GM21423 (cell line): Measurements from ENCODE around the gene PLEKHA4.
"Not testable (repeated sequence)": the region's sequence is repeated elsewhere in the genome, so short reads cannot be mapped to it uniquely, and the experiment has no call there.

Experiments
- ATAC-seq: cut with Tn5 transposase; IDR thresholded peaks from one replicate; pipeline ENCODE4 v1.9.1; 2021; ENCODE audit warnings: mild to moderate bottlenecking, moderate library complexity; ENCODE audit not compliant: unreplicated experiment

The PLEKHA4 gene

GRCh38 chr19:48868114-48868886, at the start of gene PLEKHA4:
PLEKHA4 (minus strand) TSS chr19:48868617; CDS start chr19:48867620, 997 bp downstream.
- no peak for ATAC-seq

GRCh38 chr19:48918071-48918470, 49.7 kb upstream of the PLEKHA4 start:
- ATAC-seq = no peak

- ATAC-seq = no peak
Measured at GRCh38 chr19:48915757-48916156, 47.3 kb upstream of the PLEKHA4 start.

- no peak for ATAC-seq
Measured at GRCh38 chr19:48914181-48914580, 45.8 kb upstream of the PLEKHA4 start.

GRCh38 chr19:48913114-48913889, 44.9 kb upstream of the PLEKHA4 start:
- ATAC-seq = no peak

GRCh38 chr19:48910803-48911202, 42.4 kb upstream of the PLEKHA4 start:
- no peak for ATAC-seq

- not testable (repeated sequence) for ATAC-seq
Measured at GRCh38 chr19:48909424-48910077, 41.1 kb upstream of the PLEKHA4 start.

- ATAC-seq = no peak
Measured at GRCh38 chr19:48907671-48908070, 39.3 kb upstream of the PLEKHA4 start.

- ATAC-seq = no peak
Measured at GRCh38 chr19:48906324-48906723, 37.9 kb upstream of the PLEKHA4 start.

GRCh38 chr19:48905664-48906063, 37.2 kb upstream of the PLEKHA4 start:
- no peak for ATAC-seq

- not testable (repeated sequence) for ATAC-seq
Measured at GRCh38 chr19:48903788-48904187, 35.4 kb upstream of the PLEKHA4 start.

GRCh38 chr19:48902291-48902690, 33.9 kb upstream of the PLEKHA4 start:
- ATAC-seq = not testable (repeated sequence)

GRCh38 chr19:48900477-48901406, 32.3 kb upstream of the PLEKHA4 start:
- no peak for ATAC-seq

GRCh38 chr19:48899781-48900476, 31.5 kb upstream of the PLEKHA4 start, which contains the start of gene NUCB1:
NUCB1 (plus strand) TSS chr19:48900312; CDS start chr19:48900797, 485 bp downstream.
- peak; percentile 87 for ATAC-seq

- ATAC-seq = not testable (repeated sequence)
Measured at GRCh38 chr19:48899386-48899749, 31.0 kb upstream of the PLEKHA4 start.

- no peak for ATAC-seq
Measured at GRCh38 chr19:48897181-48897580, 28.8 kb upstream of the PLEKHA4 start.

- ATAC-seq = no peak
Measured at GRCh38 chr19:48896191-48896720, 27.8 kb upstream of the PLEKHA4 start.

GRCh38 chr19:48895226-48895625, 26.8 kb upstream of the PLEKHA4 start:
- ATAC-seq = no peak

- no peak for ATAC-seq
Measured at GRCh38 chr19:48890551-48890950, 22.1 kb upstream of the PLEKHA4 start.
